GM18505 (cell line): Measurements from ENCODE around the gene GARS1.

Experiments used
- ATAC-seq: cut with Tn5 transposase; IDR thresholded peaks from one replicate; pipeline ENCODE4 v1.9.1; 2021; ENCODE audit not compliant: unreplicated experiment
- POLR2A ChIP-seq: IDR thresholded peaks from 4 replicates; pipeline ENCODE4 v1.6.1; 2011; ENCODE audit warnings: borderline replicate concordance; ENCODE audit not compliant: insufficient read depth, insufficient read length; ENCODE audit errors: extremely low read depth

GARS1 gene

GRCh38 chr7:30681815-30682211 lies 87.1 kb downstream of the GARS1 start:
- no peak for ATAC-seq
- no peak for TF ChIP-seq POLR2A

GRCh38 chr7:30682212-30683083 lies 87.8 kb downstream of the GARS1 start, which contains the start of gene CRHR2:
Gene CRHR2, minus strand, starts transcription at chr7:30682456. Its CDS starts 176 bp downstream, at chr7:30682280.
- no peak for ATAC-seq
- TF ChIP-seq POLR2A: no peak

GRCh38 chr7:30683306-30683705 lies 88.6 kb downstream of the GARS1 start:
- ATAC-seq: no peak
- TF ChIP-seq POLR2A: no peak
